ENCODE results near the gene KREMEN2. TPM values are rescaled to one million over a fixed set of nuclear protein-coding genes. Genes with fewer than 3 reads are reported as not detected.

KREMEN2 gene
- total and polyA plus RNA-seq, 9 of the 15 experiments (the other 6 are each of a cell fraction or from before 2014, with no cell fraction given) = 0.04 to 7.7 (median 1.5) TPM; not detected in 1

DNA sequence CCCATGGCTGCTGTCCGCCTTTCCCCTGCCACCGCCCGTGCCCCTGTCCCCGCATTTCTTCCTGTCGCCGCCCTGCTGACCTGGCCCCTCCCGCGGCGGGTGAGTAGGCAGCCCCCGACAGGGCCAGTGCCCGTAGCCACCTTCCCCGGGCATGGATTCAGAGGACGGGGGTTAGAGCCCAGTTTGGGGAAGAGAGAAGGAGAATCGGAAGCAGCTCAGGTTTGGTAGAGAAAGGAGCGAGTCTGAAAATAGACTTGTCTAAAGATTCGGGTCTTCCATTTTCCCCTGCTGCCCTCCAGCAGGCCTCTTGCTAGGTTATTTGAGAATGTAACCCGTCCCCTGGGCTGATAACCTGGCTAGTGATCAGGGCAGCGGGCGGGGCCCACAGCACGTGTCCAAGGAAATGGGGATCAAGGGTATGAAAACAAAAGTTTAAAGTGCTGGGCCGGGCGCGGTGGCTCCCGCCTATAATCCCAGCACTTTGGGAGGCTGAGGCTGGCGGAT is 40.8 kb downstream of the KREMEN2 start (continued):
- TF ChIP-seq, protein P1, sequence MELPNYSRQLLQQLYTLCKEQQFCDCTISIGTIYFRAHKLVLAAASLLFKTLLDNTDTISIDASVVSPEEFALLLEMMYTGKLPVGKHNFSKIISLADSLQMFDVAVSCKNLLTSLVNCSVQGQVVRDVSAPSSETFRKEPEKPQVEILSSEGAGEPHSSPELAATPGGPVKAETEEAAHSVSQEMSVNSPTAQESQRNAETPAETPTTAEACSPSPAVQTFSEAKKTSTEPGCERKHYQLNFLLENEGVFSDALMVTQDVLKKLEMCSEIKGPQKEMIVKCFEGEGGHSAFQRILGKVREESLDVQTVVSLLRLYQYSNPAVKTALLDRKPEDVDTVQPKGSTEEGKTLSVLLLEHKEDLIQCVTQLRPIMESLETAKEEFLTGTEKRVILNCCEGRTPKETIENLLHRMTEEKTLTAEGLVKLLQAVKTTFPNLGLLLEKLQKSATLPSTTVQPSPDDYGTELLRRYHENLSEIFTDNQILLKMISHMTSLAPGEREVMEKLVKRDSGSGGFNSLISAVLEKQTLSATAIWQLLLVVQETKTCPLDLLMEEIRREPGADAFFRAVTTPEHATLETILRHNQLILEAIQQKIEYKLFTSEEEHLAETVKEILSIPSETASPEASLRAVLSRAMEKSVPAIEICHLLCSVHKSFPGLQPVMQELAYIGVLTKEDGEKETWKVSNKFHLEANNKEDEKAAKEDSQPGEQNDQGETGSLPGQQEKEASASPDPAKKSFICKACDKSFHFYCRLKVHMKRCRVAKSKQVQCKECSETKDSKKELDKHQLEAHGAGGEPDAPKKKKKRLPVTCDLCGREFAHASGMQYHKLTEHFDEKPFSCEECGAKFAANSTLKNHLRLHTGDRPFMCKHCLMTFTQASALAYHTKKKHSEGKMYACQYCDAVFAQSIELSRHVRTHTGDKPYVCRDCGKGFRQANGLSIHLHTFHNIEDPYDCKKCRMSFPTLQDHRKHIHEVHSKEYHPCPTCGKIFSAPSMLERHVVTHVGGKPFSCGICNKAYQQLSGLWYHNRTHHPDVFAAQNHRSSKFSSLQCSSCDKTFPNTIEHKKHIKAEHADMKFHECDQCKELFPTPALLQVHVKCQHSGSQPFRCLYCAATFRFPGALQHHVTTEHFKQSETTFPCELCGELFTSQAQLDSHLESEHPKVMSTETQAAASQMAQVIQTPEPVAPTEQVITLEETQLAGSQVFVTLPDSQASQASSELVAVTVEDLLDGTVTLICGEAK (IDR thresholded peaks at IDR 0.05) = 0 out of 2 replicates have a peak, but pooled peaks have one; percentile 14
- TF ChIP-seq, protein P1 (CRISPR knock-in tag; IDR thresholded peaks at IDR 0.05) = no peak
- TF ChIP-seq, protein P2, sequence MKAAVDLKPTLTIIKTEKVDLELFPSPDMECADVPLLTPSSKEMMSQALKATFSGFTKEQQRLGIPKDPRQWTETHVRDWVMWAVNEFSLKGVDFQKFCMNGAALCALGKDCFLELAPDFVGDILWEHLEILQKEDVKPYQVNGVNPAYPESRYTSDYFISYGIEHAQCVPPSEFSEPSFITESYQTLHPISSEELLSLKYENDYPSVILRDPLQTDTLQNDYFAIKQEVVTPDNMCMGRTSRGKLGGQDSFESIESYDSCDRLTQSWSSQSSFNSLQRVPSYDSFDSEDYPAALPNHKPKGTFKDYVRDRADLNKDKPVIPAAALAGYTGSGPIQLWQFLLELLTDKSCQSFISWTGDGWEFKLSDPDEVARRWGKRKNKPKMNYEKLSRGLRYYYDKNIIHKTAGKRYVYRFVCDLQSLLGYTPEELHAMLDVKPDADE (conservative IDR thresholded peaks at IDR 0.05; ENCODE audit: control insufficient read depth, low read depth, low read length) = no peak
- TF ChIP-seq, protein P3, sequence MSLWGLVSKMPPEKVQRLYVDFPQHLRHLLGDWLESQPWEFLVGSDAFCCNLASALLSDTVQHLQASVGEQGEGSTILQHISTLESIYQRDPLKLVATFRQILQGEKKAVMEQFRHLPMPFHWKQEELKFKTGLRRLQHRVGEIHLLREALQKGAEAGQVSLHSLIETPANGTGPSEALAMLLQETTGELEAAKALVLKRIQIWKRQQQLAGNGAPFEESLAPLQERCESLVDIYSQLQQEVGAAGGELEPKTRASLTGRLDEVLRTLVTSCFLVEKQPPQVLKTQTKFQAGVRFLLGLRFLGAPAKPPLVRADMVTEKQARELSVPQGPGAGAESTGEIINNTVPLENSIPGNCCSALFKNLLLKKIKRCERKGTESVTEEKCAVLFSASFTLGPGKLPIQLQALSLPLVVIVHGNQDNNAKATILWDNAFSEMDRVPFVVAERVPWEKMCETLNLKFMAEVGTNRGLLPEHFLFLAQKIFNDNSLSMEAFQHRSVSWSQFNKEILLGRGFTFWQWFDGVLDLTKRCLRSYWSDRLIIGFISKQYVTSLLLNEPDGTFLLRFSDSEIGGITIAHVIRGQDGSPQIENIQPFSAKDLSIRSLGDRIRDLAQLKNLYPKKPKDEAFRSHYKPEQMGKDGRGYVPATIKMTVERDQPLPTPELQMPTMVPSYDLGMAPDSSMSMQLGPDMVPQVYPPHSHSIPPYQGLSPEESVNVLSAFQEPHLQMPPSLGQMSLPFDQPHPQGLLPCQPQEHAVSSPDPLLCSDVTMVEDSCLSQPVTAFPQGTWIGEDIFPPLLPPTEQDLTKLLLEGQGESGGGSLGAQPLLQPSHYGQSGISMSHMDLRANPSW (CRISPR knock-in tag; IDR thresholded peaks at IDR 0.05) = no peak
- TF ChIP-seq, protein P4, sequence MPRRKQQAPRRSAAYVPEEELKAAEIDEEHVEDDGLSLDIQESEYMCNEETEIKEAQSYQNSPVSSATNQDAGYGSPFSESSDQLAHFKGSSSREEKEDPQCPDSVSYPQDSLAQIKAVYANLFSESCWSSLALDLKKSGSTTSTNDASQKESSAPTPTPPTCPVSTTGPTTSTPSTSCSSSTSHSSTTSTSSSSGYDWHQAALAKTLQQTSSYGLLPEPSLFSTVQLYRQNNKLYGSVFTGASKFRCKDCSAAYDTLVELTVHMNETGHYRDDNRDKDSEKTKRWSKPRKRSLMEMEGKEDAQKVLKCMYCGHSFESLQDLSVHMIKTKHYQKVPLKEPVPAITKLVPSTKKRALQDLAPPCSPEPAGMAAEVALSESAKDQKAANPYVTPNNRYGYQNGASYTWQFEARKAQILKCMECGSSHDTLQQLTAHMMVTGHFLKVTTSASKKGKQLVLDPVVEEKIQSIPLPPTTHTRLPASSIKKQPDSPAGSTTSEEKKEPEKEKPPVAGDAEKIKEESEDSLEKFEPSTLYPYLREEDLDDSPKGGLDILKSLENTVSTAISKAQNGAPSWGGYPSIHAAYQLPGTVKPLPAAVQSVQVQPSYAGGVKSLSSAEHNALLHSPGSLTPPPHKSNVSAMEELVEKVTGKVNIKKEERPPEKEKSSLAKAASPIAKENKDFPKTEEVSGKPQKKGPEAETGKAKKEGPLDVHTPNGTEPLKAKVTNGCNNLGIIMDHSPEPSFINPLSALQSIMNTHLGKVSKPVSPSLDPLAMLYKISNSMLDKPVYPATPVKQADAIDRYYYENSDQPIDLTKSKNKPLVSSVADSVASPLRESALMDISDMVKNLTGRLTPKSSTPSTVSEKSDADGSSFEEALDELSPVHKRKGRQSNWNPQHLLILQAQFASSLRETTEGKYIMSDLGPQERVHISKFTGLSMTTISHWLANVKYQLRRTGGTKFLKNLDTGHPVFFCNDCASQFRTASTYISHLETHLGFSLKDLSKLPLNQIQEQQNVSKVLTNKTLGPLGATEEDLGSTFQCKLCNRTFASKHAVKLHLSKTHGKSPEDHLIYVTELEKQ (CRISPR knock-in tag; IDR thresholded peaks at IDR 0.05) = no peak
- TF ChIP-seq FIP1L1 (IDR thresholded peaks at IDR 0.05; ENCODE audit: low read depth, low read length, poor library complexity, severe bottlenecking) (no peak), ZNF232 (CRISPR knock-in tag; IDR thresholded peaks at IDR 0.05) (no peak), PTBP1 (IDR thresholded peaks at IDR 0.05; ENCODE audit: low read depth, low read length) (no peak), ZNF253 (CRISPR knock-in tag; conservative IDR thresholded peaks at IDR 0.05) (no peak), ASH1L (IDR thresholded peaks at IDR 0.05; ENCODE audit: borderline replicate concordance, low read depth, partially characterized antibody) (no peak), ZFP1 (CRISPR knock-in tag; IDR thresholded peaks at IDR 0.05) (no peak)

Data from K562 (cell line).